HG02623 (cell line): ENCODE results near the gene GAS2L2.
"Not testable (repeated sequence)": the region's sequence is repeated elsewhere in the genome, so short reads cannot be mapped to it uniquely, and the experiment has no call there.

Experiments
- ATAC-seq: cut with Tn5 transposase; IDR thresholded peaks from one replicate; pipeline ENCODE4 v1.9.1; 2021; ENCODE audit warnings: moderate library complexity; ENCODE audit not compliant: unreplicated experiment

Gene GAS2L2

GRCh38 chr17:35730400-35731005 is 22.5 kb downstream of the GAS2L2 start:
- ATAC-seq, result no peak

DNA sequence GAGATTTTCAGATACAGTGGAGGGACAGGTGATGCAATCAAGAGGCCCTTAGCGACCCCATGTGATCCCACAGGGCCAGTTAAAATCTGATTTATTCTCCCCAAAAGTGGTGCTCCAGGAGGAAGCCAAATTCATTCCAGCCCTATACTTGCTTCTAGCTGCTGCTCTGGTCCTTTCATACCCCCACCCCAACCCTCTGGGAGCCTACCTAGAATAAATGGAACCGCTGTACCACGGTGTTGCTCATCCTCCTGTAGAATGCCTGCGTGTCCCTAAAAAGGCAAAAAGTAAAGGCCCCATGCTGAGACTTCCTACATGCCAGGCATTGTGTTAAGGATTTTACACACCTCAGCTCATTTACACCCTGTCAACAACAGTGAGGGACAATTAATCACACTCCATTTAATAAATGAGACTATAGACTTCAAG is 23.6 kb downstream of the GAS2L2 start:
- no peak for ATAC-seq

DNA sequence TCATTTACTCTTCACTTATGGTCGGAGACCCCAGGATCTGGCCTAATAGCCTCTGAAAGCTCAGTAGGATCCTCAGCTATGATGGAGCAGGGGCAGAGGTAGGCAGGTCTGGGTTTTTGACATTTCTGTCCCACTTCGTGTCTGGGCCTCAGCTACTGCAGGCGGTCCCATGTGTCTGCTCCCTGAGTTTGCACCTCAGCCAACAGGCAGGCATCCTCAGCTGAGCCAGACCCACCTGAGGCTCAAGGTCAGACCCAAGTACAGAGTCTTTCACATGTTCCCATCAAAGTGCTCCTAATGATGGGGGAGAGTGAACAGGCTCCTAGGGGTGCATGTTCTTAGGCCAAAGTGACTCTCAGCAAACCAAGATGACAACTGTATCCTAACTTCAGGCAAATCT is 24.5 kb downstream of the GAS2L2 start:
- ATAC-seq, result no peak

DNA sequence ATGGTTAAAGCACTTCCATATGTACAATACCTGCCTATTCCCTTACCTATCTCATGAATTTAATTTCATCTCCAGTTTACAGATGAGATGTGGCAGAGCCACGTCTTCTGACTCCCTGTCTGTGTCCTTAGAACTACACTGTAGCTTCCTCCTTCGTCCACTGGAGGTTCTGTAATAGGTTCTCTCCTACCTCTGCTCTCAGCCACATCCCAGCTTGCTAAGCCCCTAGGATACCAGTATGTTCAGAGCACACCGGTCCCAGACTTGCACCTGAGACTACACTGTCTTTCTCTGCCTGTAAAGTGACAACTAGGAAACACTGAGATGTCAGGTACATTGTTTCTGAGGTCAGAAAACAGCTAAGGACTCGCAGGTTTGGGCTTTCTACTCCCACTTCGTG is 25.4 kb downstream of the GAS2L2 start:
- ATAC-seq, result no peak

- no peak for ATAC-seq
These were observed 26.0 kb downstream of the GAS2L2 start for GRCh38 chr17:35726953-35727460.

GRCh38 chr17:35726127-35726952 is 26.7 kb downstream of the GAS2L2 start:
- no peak for ATAC-seq

- no peak for ATAC-seq
These were observed 27.3 kb downstream of the GAS2L2 start for GRCh38 chr17:35725802-35726126.

GRCh38 chr17:35725058-35725457 is 28.0 kb downstream of the GAS2L2 start:
- ATAC-seq, result no peak

- ATAC-seq, result no peak
These were observed 29.3 kb downstream of the GAS2L2 start for GRCh38 chr17:35723735-35724134.

DNA sequence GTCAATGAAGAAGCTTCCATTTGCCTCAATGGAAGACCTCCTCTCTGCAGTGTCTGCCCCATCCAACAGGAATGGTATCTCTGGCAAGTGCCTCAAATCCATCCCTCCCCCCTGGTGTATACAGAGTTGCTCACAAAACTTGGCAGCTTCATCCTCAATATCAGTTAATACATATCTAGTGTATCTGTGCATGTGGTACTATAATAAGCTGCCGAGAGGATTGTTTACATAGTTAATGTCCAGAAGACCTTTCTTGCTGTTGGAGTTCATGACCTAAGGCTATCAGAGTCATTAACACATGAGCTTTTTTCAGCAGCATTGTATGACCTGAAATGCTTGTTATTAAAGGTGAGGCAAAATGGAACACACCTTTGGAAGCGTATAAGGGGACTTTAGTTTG is 35.6 kb downstream of the GAS2L2 start:
- no peak for ATAC-seq

GRCh38 chr17:35716897-35717465 is 36.1 kb downstream of the GAS2L2 start:
- ATAC-seq, result no peak

DNA sequence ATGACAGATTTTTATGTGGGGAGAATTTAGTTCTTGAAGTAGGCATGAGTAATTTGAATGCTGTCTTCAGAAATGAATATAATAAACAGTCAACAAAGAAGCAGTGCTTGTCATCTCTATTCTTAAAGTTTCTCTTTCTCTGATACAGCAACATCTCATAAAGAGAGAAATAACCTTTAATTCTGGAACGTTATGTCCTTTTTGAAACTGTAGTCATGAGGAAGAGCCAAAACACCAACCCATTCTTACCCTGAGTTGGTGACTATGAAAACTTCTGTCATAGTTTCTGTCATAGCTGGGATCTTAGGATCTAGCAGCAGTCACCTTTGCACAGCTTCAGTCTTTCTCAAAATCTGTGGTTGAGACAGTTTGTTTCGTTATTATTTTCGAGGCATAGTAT is 36.9 kb downstream of the GAS2L2 start:
- no peak for ATAC-seq

DNA sequence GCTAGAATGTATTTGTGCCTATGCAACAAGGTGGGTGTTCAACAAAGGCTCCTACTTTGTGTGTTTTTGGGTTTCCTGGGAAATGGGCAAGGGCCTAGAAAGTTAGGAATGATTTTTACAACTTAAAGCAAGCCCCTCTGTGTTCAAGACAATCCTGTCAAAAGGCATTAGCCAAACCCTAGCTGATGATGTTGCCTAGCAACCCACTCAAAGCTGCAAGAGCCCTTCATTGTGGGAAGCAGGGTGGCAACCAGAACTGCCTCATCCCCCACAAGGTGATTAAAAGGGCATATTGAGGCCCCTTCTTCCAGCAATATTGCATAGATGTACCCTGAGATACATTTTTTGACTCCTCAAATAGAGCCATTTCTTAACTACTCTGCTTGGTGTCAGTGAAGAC is 37.6 kb downstream of the GAS2L2 start:
- no peak for ATAC-seq

DNA sequence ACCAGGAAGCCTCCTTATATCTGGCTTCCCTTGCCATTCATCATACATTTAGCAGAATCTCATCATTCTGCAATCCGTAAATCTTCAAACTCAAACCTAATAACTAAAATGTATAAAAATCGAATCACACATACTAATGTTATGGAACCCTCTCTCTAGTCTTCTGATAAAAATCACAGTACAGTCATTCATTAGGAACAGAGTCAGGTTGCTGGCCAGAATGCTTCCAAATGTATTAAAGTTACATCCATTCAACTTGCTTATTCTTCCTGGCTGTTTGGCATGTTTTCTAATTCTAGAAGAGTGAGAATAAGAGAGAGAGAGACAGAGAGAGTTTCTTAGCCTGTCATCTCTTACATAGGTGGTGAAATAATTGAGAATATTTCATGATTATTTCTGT is 38.1 kb downstream of the GAS2L2 start:
- ATAC-seq, result no peak

DNA sequence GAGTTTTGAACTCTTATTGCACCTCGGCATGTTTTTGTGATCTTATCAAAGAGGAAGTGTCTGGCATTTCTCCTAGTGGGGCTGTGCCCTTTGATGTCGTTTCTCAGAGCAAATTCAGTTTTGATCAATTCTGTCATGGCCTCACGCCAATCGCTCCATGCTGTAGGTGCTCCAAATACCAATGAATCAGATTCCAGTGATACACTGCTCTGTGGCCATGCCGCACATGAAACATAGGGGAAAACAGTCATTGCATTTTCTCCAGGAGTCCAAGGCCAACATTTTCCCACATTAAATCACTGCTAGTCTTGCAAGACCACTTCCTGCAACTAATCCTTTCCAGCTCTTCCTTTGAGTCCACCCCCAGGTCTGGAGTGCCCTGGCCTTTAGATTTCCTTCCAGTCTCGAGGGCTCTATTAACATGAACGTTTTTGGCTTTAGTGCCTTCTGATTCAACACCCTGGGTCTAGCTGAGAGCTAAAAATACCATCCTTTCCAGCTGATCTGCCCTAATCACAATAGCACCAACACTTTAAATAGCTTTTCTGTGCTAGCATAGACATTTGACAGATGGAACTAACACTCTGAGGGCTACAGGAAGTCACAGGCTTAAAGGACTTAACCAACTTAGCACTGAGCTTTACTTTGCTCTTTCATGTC is 39.8 kb downstream of the GAS2L2 start:
- ATAC-seq, result no peak

DNA sequence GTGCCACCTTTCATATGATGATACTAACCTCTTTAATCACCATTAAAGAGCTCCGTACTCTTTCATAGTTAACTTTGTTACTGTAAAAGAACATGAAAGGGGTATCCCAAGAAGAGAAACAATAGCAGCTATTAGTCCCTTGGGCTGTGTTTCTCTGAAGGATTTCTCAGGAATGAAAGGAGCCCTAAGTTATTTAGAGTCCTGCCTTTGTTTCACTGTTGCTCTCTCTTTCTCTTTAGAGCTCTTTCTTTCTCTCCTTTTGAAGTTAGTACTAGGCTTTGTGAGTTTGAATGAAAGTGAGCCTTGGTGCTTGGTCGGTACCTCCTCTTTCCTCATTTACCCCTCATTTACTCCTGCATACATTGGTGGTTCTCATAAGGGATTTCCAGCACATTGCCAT is 42.1 kb downstream of the GAS2L2 start:
- ATAC-seq, result no peak

GRCh38 chr17:35709874-35710273 is 43.2 kb downstream of the GAS2L2 start:
- ATAC-seq, result no peak

DNA sequence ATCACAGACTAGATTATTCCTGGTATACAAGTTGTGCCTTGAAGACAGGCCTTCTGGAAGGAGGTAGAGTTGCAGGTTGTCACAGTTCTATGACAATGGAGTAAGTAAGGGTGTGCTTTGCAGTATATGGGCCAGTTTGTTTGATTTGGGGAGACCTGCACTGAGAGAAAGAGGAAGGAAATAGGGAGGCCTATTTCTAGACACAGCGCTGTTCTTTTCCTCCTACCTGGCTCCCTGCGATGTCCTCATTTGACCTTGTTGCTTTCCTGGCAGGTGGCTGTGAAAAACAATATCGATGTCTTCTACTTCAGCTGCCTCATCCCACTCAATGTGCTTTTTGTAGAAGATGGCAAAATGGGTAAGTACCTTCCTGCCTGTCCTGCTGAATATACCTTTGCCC is 44.1 kb downstream of the GAS2L2 start:
- no peak for ATAC-seq

DNA sequence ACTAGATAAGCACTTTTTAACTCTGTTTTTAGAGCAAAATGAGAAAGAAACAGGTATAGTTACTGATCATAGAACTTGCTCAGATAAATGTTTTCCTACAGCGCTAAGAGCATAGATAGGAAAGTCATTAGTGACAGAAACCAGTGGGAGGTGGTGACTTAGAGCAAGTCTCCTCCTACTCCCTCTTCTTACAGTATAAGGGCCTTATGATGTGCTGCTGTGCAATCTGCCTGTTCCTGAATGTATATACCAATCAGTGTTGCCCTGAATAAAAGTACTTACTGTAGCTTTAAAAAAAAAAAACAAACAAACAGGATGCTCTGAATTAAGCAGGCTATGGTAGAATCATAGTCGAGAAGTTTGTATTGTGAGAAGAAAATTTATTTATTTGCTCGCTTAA is 44.9 kb downstream of the GAS2L2 start:
- ATAC-seq, result no peak

DNA sequence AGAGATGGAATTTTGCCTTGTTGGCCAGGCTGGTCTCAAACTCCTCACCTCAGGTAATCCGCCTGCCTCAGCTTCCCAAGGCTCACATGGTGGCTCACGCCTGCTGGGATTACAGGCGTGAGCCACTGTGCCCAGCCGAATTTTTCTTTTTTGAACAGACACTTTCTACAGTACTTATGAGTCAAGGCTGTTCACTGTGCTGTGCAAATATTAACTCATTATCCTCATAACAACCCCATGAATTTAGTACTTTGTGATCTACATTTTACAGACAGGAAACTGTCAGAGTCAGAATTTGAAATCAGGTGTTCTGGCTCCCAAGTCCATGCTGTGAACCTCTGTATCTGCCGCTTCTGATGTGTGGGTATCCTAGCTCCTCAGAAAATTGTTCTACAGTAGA is 47.3 kb downstream of the GAS2L2 start:
- no peak for ATAC-seq

- ATAC-seq, result no peak
These were observed 47.8 kb downstream of the GAS2L2 start for GRCh38 chr17:35705230-35705629.

DNA sequence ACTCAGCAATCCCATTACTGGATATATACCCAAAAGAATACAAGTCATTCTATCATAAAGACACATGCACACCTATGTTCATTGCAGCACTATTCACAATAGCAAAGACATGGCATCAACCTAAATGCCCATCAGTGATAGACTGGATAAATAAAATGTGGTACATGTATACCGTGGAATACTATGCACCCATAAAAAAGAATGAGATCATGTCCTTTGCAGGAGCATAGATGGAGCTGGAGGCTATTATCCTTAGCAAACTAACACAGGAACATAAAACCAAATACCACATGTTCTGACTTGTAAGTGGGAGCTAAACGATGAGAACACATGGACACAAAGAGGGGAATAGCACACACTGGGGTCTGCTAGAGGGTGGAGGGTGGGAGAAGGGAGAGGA is 49.7 kb downstream of the GAS2L2 start:
- not testable (repeated sequence) for ATAC-seq
